Keratinocyte (primary cell): ENCODE results near the gene ZNF106.

Experiments used
- CTCF ChIP-seq, 3 experiments: IDR thresholded peaks in 1 of 3; conservative IDR thresholded peaks in 1 of 3; optimal IDR thresholded peaks in 1 of 3; 2 replicates in 2 of 3; 3 replicates in 1 of 3; pipeline versions ENCODE3 to v1.5.1; 2011; ENCODE audit warnings: low read length in 3 of 3, mild to moderate bottlenecking in 3 of 3, moderate library complexity in 2 of 3, control low read depth in 1 of 3, inconsistent platforms in 1 of 3; ENCODE audit not compliant: insufficient read depth in 2 of 3; ENCODE audit errors: extremely low read depth in 1 of 3
- EZH2 ChIP-seq: IDR thresholded peaks from one replicate; pipeline ENCODE4 v1.6.1; 2012; ENCODE audit warnings: inconsistent platforms, mild to moderate bottlenecking, low read length, moderate library complexity

DNA sequence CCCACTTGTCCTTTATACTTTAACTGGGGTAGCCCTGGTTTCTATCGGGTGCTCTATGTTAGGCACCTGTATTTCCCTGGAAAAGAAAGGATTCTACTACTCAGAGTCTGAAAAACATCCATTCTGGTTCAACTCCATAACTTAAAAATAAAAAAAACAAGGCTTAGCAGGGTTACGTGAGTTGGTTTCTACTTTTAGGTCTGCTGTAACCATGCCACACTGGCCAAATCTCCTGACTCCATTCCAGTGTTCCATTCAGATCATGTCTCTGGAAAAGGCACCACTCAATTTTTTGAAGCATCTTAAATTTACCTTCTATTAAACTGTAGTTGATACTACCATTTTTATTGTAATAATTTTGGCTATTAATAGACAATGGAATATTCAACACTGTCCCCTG lies 69.6 kb downstream of the ZNF106 start:
- TF ChIP-seq CTCF (optimal IDR thresholded peaks at IDR 0.05 in 1 of 3, IDR thresholded peaks at IDR 0.05 in 1 of 3, conservative IDR thresholded peaks at IDR 0.05 in 1 of 3; ENCODE audit: extremely low read depth in 1 of 3, insufficient read depth in 2 of 3, low read length in 3 of 3) (no peak), EZH2 (no peak)
